HCT116 (cell line): ENCODE measurements around the gene HOXB7.

ENCODE experiments used
- CTCF ChIP-seq, 3 experiments: fragments of 200-600 bp in 1 of 3; sonication (generic) in 1 of 3; IDR thresholded peaks in 2 of 3; conservative IDR thresholded peaks in 1 of 3; 2 replicates each; pipeline ENCODE4 v1.5.1; 2012 to 2017; ENCODE audit warnings: low read depth in 2 of 3, low read length in 2 of 3, antibody characterized with exemption in 1 of 3, borderline replicate concordance in 1 of 3, control low read depth in 1 of 3, mild to moderate bottlenecking in 1 of 3, mixed read lengths in 1 of 3, mixed run types in 1 of 3, moderate library complexity in 1 of 3; ENCODE audit not compliant: insufficient read depth in 1 of 3
- EGR1 ChIP-seq: IDR thresholded peaks from 2 replicates; pipeline ENCODE4 v1.6.1; 2012; ENCODE audit warnings: low read depth
- EZH2 ChIP-seq: fragments of 200-600 bp; sonication (generic); IDR thresholded peaks from 2 replicates; pipeline ENCODE4 v1.6.1; 2017; ENCODE audit warnings: antibody characterized with exemption, mixed run types
- POLR2A ChIP-seq: IDR thresholded peaks from 2 replicates; pipeline ENCODE4 v1.7.0; 2011; ENCODE audit warnings: borderline replicate concordance; ENCODE audit not compliant: insufficient read depth, insufficient read length; ENCODE audit errors: extremely low read depth
- POLR2AphosphoS5 ChIP-seq: IDR thresholded peaks from 2 replicates; pipeline ENCODE4 v1.6.1; 2011; ENCODE audit warnings: mild to moderate bottlenecking, low read depth, low read length, moderate library complexity
- RAD21 ChIP-seq: IDR thresholded peaks from 2 replicates; pipeline ENCODE4 v1.6.1; 2012; ENCODE audit warnings: low read depth, mild to moderate bottlenecking
- SRF ChIP-seq: IDR thresholded peaks from 2 replicates; pipeline ENCODE4 v1.6.1; 2012; ENCODE audit warnings: low read depth
- TCF7L2 ChIP-seq: IDR thresholded peaks from 2 replicates; pipeline ENCODE4 v1.7.0; 2011; ENCODE audit warnings: borderline replicate concordance, inconsistent platforms; ENCODE audit not compliant: insufficient read depth, insufficient read length; ENCODE audit errors: extremely low read depth
- ZBTB33 ChIP-seq: IDR thresholded peaks from 2 replicates; pipeline ENCODE4 v1.6.1; 2011; ENCODE audit warnings: mild to moderate bottlenecking, low read length, moderate library complexity; ENCODE audit not compliant: insufficient replicate concordance; ENCODE audit errors: extremely low read depth
- TF ChIP-seq, protein P1 (sequence below): IDR thresholded peaks from 2 replicates; pipeline ENCODE4 v1.6.1; 2012; ENCODE audit warnings: low read depth

- no peak for TF ChIP-seq CTCF (IDR thresholded peaks at IDR 0.05 in 2 of 3, conservative IDR thresholded peaks at IDR 0.05 in 1 of 3; ENCODE audit: borderline replicate concordance in 1 of 3, insufficient read depth in 1 of 3, low read depth in 2 of 3, low read length in 2 of 3)
- TF ChIP-seq POLR2A = no peak
- no peak for TF ChIP-seq TCF7L2
- TF ChIP-seq EGR1 = no peak
- TF ChIP-seq POLR2AphosphoS5 = no peak
- TF ChIP-seq, protein P1, sequence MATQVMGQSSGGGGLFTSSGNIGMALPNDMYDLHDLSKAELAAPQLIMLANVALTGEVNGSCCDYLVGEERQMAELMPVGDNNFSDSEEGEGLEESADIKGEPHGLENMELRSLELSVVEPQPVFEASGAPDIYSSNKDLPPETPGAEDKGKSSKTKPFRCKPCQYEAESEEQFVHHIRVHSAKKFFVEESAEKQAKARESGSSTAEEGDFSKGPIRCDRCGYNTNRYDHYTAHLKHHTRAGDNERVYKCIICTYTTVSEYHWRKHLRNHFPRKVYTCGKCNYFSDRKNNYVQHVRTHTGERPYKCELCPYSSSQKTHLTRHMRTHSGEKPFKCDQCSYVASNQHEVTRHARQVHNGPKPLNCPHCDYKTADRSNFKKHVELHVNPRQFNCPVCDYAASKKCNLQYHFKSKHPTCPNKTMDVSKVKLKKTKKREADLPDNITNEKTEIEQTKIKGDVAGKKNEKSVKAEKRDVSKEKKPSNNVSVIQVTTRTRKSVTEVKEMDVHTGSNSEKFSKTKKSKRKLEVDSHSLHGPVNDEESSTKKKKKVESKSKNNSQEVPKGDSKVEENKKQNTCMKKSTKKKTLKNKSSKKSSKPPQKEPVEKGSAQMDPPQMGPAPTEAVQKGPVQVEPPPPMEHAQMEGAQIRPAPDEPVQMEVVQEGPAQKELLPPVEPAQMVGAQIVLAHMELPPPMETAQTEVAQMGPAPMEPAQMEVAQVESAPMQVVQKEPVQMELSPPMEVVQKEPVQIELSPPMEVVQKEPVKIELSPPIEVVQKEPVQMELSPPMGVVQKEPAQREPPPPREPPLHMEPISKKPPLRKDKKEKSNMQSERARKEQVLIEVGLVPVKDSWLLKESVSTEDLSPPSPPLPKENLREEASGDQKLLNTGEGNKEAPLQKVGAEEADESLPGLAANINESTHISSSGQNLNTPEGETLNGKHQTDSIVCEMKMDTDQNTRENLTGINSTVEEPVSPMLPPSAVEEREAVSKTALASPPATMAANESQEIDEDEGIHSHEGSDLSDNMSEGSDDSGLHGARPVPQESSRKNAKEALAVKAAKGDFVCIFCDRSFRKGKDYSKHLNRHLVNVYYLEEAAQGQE = no peak
- TF ChIP-seq SRF = no peak
- no peak for TF ChIP-seq RAD21
- no peak for TF ChIP-seq EZH2
- no peak for TF ChIP-seq ZBTB33
Measured at GRCh38 chr17:48645639-48646182, 34.9 kb upstream of the HOXB7 start.
